Measurements from ENCODE around the gene AKR1D1. TPM values are rescaled to one million over a fixed set of nuclear protein-coding genes. Genes with fewer than 3 reads are reported as not detected.
"Not testable (repeated sequence)": the region's sequence is repeated elsewhere in the genome, so short reads cannot be mapped to it uniquely, and the experiment has no call there.

Gene AKR1D1
- total and polyA plus RNA-seq, 4 donors: not detected

GRCh38 chr7:138049505-138050116 lies 26.6 kb upstream of the AKR1D1 start:
- no peaks in the 10 kb centered on the region for H3K36me3 ChIP-seq (ENCODE audit: control insufficient read depth in 4 of 4, insufficient read depth in 4 of 4, low read length in 4 of 4)
- no peak for TF ChIP-seq CTCF (IDR thresholded peaks at IDR 0.05; ENCODE audit: control extremely low read depth, extremely low read depth)
- no peak overlapping the region for H3K27ac ChIP-seq (ENCODE audit: low read depth in 1 of 2, low read length in 1 of 2)
- H3K27me3 ChIP-seq (ENCODE audit: control insufficient read depth in 3 of 3, insufficient read depth in 3 of 3, low read length in 2 of 3): no peaks in the 10 kb centered on the region
- no peaks in the 10 kb centered on the region for H3K4me1 ChIP-seq (ENCODE audit: control insufficient read depth in 5 of 5, insufficient read depth in 5 of 5, low read length in 5 of 5)
- peaks cover 0 to 2% (median 0%) of the 10 kb centered on the region in 4 donors for H3K9me3 ChIP-seq (ENCODE audit: control insufficient read depth in 4 of 4, insufficient read depth in 3 of 4, low read length in 3 of 4)
- H3K9ac ChIP-seq (ENCODE audit: insufficient read depth in 1 of 2, low read length in 2 of 2): no peak overlapping the region
- DNase-seq: no peak
- WGBS, 2 donors: 94 to 97% methylated on average over 1 of the region's 1 CpG
- no peak overlapping the region for H3K4me3 ChIP-seq
- ATAC-seq (ENCODE audit: insufficient read depth, low FRiP score): no peak

GRCh38 chr7:138051712-138052247 lies 24.5 kb upstream of the AKR1D1 start:
- not testable (repeated sequence) for H3K27ac ChIP-seq (ENCODE audit: low read depth in 1 of 2, low read length in 1 of 2); H3K9me3 ChIP-seq (ENCODE audit: control insufficient read depth in 4 of 4, insufficient read depth in 3 of 4, low read length in 3 of 4); H3K4me1 ChIP-seq (ENCODE audit: control insufficient read depth in 5 of 5, insufficient read depth in 5 of 5, low read length in 5 of 5); H3K4me3 ChIP-seq; H3K9ac ChIP-seq (ENCODE audit: insufficient read depth in 1 of 2, low read length in 2 of 2); ATAC-seq (ENCODE audit: insufficient read depth, low FRiP score); H3K27me3 ChIP-seq (ENCODE audit: control insufficient read depth in 3 of 3, insufficient read depth in 3 of 3, low read length in 2 of 3); DNase-seq; H3K36me3 ChIP-seq (ENCODE audit: control insufficient read depth in 4 of 4, insufficient read depth in 4 of 4, low read length in 4 of 4)
- 89 to 95% methylated on average over 7 of the region's 7 CpGs for WGBS, 2 donors

GRCh38 chr7:138052696-138053095 lies 23.6 kb upstream of the AKR1D1 start:
- H3K4me3 ChIP-seq: no peak overlapping the region
- DNase-seq (no peak), ATAC-seq (ENCODE audit: insufficient read depth, low FRiP score) (no peak)
- peaks cover 0 to 2% (median 0%) of the 10 kb centered on the region in 4 donors for H3K9me3 ChIP-seq (ENCODE audit: control insufficient read depth in 4 of 4, insufficient read depth in 3 of 4, low read length in 3 of 4)
- no peaks in the 10 kb centered on the region for H3K27me3 ChIP-seq (ENCODE audit: control insufficient read depth in 3 of 3, insufficient read depth in 3 of 3, low read length in 2 of 3)
- no peak overlapping the region for H3K27ac ChIP-seq (ENCODE audit: low read depth in 1 of 2, low read length in 1 of 2)
- no peak for TF ChIP-seq CTCF (IDR thresholded peaks at IDR 0.05; ENCODE audit: control extremely low read depth, extremely low read depth)
- 92 to 94% methylated on average over 3 of the region's 3 CpGs for WGBS, 2 donors
- no peaks in the 10 kb centered on the region for H3K36me3 ChIP-seq (ENCODE audit: control insufficient read depth in 4 of 4, insufficient read depth in 4 of 4, low read length in 4 of 4)
- no peaks in the 10 kb centered on the region for H3K4me1 ChIP-seq (ENCODE audit: control insufficient read depth in 5 of 5, insufficient read depth in 5 of 5, low read length in 5 of 5)
- no peak overlapping the region for H3K9ac ChIP-seq (ENCODE audit: insufficient read depth in 1 of 2, low read length in 2 of 2)

- H3K4me3 ChIP-seq: not testable (repeated sequence)
Measured at GRCh38 chr7:138055698-138056097, 20.6 kb upstream of the AKR1D1 start.

More at GRCh38 chr7:138055698-138056097, 20.6 kb upstream of the AKR1D1 start:
- not testable (repeated sequence) for H3K9ac ChIP-seq (ENCODE audit: insufficient read depth in 1 of 2, low read length in 2 of 2); H3K27me3 ChIP-seq (ENCODE audit: control insufficient read depth in 3 of 3, insufficient read depth in 3 of 3, low read length in 2 of 3); H3K4me1 ChIP-seq (ENCODE audit: control insufficient read depth in 5 of 5, insufficient read depth in 5 of 5, low read length in 5 of 5); H3K36me3 ChIP-seq (ENCODE audit: control insufficient read depth in 4 of 4, insufficient read depth in 4 of 4, low read length in 4 of 4); DNase-seq; ATAC-seq (ENCODE audit: insufficient read depth, low FRiP score); H3K9me3 ChIP-seq (ENCODE audit: control insufficient read depth in 4 of 4, insufficient read depth in 3 of 4, low read length in 3 of 4); H3K27ac ChIP-seq (ENCODE audit: low read depth in 1 of 2, low read length in 1 of 2)
- 100% methylated on average over 1 to 2 of the region's 4 CpGs for WGBS, 2 donors
